A673 (cell line): Measurements from ENCODE around the gene BEND5.

Source experiments
- CTCF ChIP-seq: fragments of 300-800, 200-600 bp; sonication (generic); conservative IDR thresholded peaks from 2 replicates; pipeline ENCODE4 v1.5.1; 2017; ENCODE audit warnings: low read depth, mild to moderate bottlenecking, antibody characterized with exemption, low read length, moderate library complexity, mixed read lengths
- EZH2 ChIP-seq: fragments of 200-600 bp; sonication (generic); IDR thresholded peaks from 2 replicates; pipeline ENCODE4 v1.6.1; 2017; ENCODE audit warnings: borderline replicate concordance, low read depth, mild to moderate bottlenecking, mixed read lengths, antibody characterized with exemption, low read length; ENCODE audit not compliant: poor library complexity, severe bottlenecking

- TF ChIP-seq CTCF (no peak), EZH2 (no peak)
Observed at GRCh38 chr1:48718116-48718630, 58.5 kb downstream of the BEND5 start.
